K562 (cell line): ENCODE data around the gene ZMYND19. TPM values are rescaled to one million over a fixed set of nuclear protein-coding genes. Genes with fewer than 3 reads are reported as not detected.

Experiments
- GTF2B ChIP-seq: IDR thresholded peaks from 2 replicates; pipeline ENCODE4 v1.6.1; 2011; ENCODE audit not compliant: insufficient read length; ENCODE audit errors: extremely low read depth
- GTF3C2 ChIP-seq: IDR thresholded peaks from 3 replicates; pipeline ENCODE4 v1.6.1; 2011; ENCODE audit warnings: borderline replicate concordance, mild to moderate bottlenecking, moderate library complexity; ENCODE audit not compliant: insufficient read length; ENCODE audit errors: extremely low read depth
- MCM3 ChIP-seq: fragments of 450-650 bp; IDR thresholded peaks from 2 replicates; pipeline ENCODE4 v1.6.1; 2016
- PPARD ChIP-seq: fragments of 250-450 bp; sonication (Bioruptor Pico); IDR thresholded peaks from 2 replicates; pipeline ENCODE4 v1.8.0; 2022; ENCODE audit warnings: inconsistent platforms, mild to moderate bottlenecking, moderate library complexity
- RHOXF2B ChIP-seq: fragments of 250-450 bp; sonication (Bioruptor Pico); conservative IDR thresholded peaks from 2 replicates; pipeline ENCODE4 v1.5.1; 2021
- SETDB1 ChIP-seq: IDR thresholded peaks from one replicate; pipeline ENCODE4 v1.6.1; 2012; ENCODE audit warnings: low read length, control low read depth, inconsistent platforms
- SMAD3 ChIP-seq: fragments of 450-650 bp; formaldehyde crosslinking; conservative IDR thresholded peaks from 2 replicates; pipeline ENCODE4 v1.4.0; 2020; ENCODE audit warnings: mild to moderate bottlenecking
- SMAD4 ChIP-seq: fragments of 250-450 bp; sonication (Bioruptor Pico); conservative IDR thresholded peaks from 2 replicates; pipeline ENCODE4 v1.8.0; 2021; ENCODE audit warnings: inconsistent platforms, mild to moderate bottlenecking, moderate library complexity
- SNRNP70 ChIP-seq: fragments of 200-400 bp; formaldehyde crosslinking; optimal IDR thresholded peaks from 2 replicates; pipeline ENCODE3; 2017; ENCODE audit warnings: low read depth, low read length
- SRF ChIP-seq, 2 experiments: fragments of 250-450, 450-650 bp in 1 of 2; sonication (Bioruptor Pico) in 1 of 2; sonication (generic) in 1 of 2; formaldehyde crosslinking; IDR thresholded peaks; 2 replicates each; pipeline versions ENCODE4 v1.5.0 to v1.5.1; 2020 to 2022; ENCODE audit warnings: mild to moderate bottlenecking in 1 of 2, missing genetic modification reagents in 1 of 2
- TEAD4 ChIP-seq, 2 experiments: sonication (generic) in 1 of 2; formaldehyde crosslinking in 1 of 2; IDR thresholded peaks; 2 replicates each; pipeline versions ENCODE4 v1.6.1 to v1.8.0; 2012 to 2022; ENCODE audit warnings: borderline replicate concordance in 1 of 2, inconsistent platforms in 1 of 2, low read length in 1 of 2, mild to moderate bottlenecking in 1 of 2, missing genetic modification reagents in 1 of 2
- TSHZ1 ChIP-seq: fragments of 250-450 bp; sonication (Bioruptor Pico); IDR thresholded peaks from 2 replicates; pipeline ENCODE4 v1.4.0; 2020; ENCODE audit warnings: mild to moderate bottlenecking, moderate library complexity
- XRCC4 ChIP-seq: IDR thresholded peaks from one replicate; pipeline ENCODE4 v1.6.1; 2011; ENCODE audit not compliant: insufficient read depth, insufficient read length; ENCODE audit errors: extremely low read depth
- ZNF354B ChIP-seq: fragments of 250-450 bp; sonication (Bioruptor Pico); IDR thresholded peaks from 2 replicates; pipeline ENCODE4 v1.4.0; 2020
- ZNF395 ChIP-seq: fragments of 200-800 bp; sonication (Bioruptor generic); IDR thresholded peaks from 2 replicates; pipeline ENCODE4 v1.6.1; 2017; ENCODE audit warnings: missing genetic modification characterization, missing compliant biosample characterization
- ZNF76 ChIP-seq: fragments of 250-450 bp; sonication (Bioruptor Pico); IDR thresholded peaks from 2 replicates; pipeline ENCODE4 v1.4.0; 2020; ENCODE audit warnings: mild to moderate bottlenecking, moderate library complexity, borderline replicate concordance
- polyA plus RNA-seq, 8 experiments: library from polyadenylated mRNA; depleted of rRNA in 4 of 8; stranded (reverse) in 5 of 8; unstranded in 3 of 8; fragments of >200 nt; fragmentation: Nextera tagmentation in 2 of 8; fragmentation: Illumina TruSeq in 1 of 8; extraction: Ambion mirVana in 2 of 8; extraction: Trizol in 1 of 8; gene quantifications; 2 replicates each; pipeline versions ENCODE4 v1.2.1 to v1.2.3, GENCODE V29; 2011 to 2014; ENCODE audit warnings: inconsistent platforms in 1 of 8, missing spikeins in 1 of 8
- total RNA-seq, 7 experiments: library from RNA; depleted of rRNA in 6 of 7; stranded (reverse); fragments of >200 nt in 6 of 7; fragmentation: Illumina TruSeq in 2 of 7; extraction: Trizol in 2 of 7; gene quantifications; 2 replicates each; pipeline versions ENCODE4 v1.2.1 to v1.2.3, GENCODE V29; 2011 to 2021; ENCODE audit warnings: low replicate concordance in 1 of 7
- TF ChIP-seq, protein P1 (sequence below): fragments of 450-650 bp; formaldehyde crosslinking; IDR thresholded peaks from 2 replicates; pipeline ENCODE4 v1.4.0; 2022; ENCODE audit warnings: mild to moderate bottlenecking, moderate library complexity

The ZMYND19 gene
- total and polyA plus RNA-seq, 9 of the 15 experiments (the other 6 are each of a cell fraction or from before 2014, with no cell fraction given): 1.0 to 86.7 (median 44.0) TPM

DNA sequence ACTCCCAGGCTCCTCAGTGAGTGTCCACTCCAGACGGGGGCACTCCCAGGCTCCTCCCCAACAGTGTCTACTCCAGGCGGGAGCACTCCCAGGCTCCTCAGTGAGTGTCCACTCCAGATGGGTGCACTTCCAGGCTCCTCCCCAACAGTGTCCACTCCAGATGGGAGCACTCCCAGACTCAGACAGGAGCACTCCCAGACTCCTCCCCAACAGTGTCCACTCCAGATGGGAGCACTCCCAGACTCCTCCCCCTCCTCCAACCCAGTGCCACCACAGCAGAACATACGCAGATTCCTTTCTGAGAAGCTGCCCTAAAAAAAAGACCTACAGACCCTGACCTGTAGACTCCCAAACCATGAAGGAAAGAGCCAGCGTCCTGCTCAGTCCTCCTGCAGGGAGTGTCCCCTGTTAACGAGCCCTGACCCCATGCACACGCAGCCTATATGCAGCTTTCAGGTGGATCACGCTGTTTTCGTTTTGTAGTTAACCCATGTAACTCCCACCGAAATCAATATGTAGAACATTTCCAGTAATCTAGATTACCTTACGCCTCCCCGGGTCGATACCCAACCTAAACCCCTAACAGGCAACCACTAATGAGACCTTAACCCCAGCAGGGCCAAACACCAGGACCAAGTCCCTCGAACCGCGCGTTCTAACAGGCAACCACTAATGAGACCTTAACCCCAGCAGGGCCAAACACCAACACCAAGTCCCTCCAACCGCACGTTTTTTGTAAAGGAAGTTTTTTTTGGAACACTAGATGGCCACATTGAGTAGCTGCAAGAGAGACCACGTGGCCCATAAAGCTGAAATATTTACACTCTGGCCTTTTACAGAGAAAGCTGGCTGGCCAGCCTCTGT lies 55.8 kb downstream of the ZMYND19 start (continued):
- TF ChIP-seq TSHZ1 (CRISPR knock-in tag) (no peak), TEAD4 (IDR thresholded peaks at IDR 0.05; ENCODE audit: low read length) (peak; percentile 24; the same call in 1 of the 2 replicates), TEAD4 (CRISPR knock-in tag; IDR thresholded peaks at IDR 0.05; ENCODE audit: borderline replicate concordance) (no peak), ZNF76 (no peak), PPARD (CRISPR knock-in tag) (no peak), SETDB1 (no peak), GTF3C2 (no peak), SNRNP70 (no peak), RHOXF2B (CRISPR knock-in tag) (no peak), XRCC4 (no peak), SMAD3 (CRISPR knock-in tag) (no peak), GTF2B (no peak), SRF (CRISPR knock-in tag; IDR thresholded peaks at IDR 0.05) (no peak), ZNF395 (CRISPR knock-in tag) (no peak), MCM3 (no peak), ZNF354B (CRISPR knock-in tag) (no peak), SMAD4 (CRISPR knock-in tag) (no peak)
- TF ChIP-seq, protein P1, sequence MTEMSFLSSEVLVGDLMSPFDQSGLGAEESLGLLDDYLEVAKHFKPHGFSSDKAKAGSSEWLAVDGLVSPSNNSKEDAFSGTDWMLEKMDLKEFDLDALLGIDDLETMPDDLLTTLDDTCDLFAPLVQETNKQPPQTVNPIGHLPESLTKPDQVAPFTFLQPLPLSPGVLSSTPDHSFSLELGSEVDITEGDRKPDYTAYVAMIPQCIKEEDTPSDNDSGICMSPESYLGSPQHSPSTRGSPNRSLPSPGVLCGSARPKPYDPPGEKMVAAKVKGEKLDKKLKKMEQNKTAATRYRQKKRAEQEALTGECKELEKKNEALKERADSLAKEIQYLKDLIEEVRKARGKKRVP (CRISPR knock-in tag): no peak
